HG02763 (cell line): ENCODE results near the gene SNPH.
"Not testable (repeated sequence)": the region's sequence is repeated elsewhere in the genome, so short reads cannot be mapped to it uniquely, and the experiment has no call there.

Source experiments
- ATAC-seq: cut with Tn5 transposase; IDR thresholded peaks from one replicate; pipeline ENCODE4 v1.9.1; 2021; ENCODE audit warnings: mild to moderate bottlenecking, moderate library complexity; ENCODE audit not compliant: unreplicated experiment

Gene SNPH

GRCh38 chr20:1335961-1336698, 70.0 kb downstream of the SNPH start:
- no peak for ATAC-seq

DNA sequence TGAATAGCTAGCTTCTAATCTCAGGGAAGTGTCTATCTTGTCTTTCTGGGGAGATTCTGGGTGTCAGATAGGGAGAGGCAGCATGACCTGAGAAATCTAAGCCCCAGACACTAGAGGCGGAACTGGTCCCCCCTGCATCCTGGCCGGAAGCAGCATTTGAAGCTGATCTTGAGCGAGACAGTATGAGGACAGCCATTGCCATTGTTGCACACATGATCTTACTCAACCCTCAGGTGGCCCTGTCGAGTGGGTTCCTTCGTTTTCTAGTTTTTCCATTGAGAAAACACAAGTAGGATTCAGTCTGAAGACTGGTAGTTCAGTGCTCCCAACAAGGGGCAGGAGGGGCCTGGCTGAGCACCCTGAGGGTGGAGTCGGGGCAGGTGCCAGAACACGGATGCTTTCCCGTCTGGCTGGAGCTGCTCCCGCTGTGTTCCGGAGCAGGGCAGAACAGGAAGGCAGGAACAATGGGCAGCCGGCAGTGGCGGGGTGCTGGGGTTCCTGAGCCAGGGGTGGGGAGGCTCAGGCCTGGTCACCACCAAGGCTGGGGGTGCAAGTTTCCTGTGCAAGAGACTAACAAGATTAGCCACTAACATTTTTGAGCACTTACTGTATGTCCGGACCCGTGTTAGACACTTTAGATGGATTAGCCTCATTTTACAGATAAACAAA, 70.7 kb downstream of the SNPH start:
- no peak for ATAC-seq

- ATAC-seq = no peak
These were observed 71.3 kb downstream of the SNPH start for GRCh38 chr20:1337441-1337840.

GRCh38 chr20:1338096-1338495, 72.0 kb downstream of the SNPH start:
- no peak for ATAC-seq

GRCh38 chr20:1338801-1339200, 72.7 kb downstream of the SNPH start:
- ATAC-seq = no peak

DNA sequence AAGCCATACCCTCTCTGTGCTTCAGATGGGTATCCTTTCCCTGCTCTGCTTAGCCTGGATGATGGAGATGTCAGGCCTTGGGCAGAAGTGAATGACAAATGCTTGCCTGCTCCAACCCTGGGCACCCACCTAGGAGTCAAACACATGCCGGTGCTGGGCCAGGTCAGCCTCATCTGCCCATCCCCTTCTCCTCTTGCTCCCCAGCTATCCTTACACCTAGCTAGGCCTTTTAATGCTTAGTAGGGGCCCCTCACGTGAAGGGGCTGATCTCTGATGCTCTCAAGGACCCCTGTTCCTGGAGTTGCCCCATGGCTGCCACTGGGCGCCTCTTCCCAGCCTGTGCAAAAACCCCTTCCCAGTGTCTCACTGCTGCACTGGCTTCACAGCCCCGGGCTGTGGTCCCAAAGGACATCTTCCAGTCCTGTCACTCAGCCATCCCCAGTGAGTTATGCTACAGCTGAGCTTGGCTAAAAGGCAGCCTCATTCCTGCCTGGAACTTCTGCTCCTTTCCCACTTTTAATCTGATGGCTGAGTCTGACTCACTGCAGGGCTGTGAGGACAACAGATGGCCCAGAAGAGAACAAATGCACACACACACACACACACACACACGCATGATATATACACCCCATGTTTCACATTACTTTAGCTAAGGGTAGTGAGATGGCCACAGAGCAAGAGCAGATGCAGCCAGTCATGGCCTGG, 75.6 kb downstream of the SNPH start:
- no peak for ATAC-seq

DNA sequence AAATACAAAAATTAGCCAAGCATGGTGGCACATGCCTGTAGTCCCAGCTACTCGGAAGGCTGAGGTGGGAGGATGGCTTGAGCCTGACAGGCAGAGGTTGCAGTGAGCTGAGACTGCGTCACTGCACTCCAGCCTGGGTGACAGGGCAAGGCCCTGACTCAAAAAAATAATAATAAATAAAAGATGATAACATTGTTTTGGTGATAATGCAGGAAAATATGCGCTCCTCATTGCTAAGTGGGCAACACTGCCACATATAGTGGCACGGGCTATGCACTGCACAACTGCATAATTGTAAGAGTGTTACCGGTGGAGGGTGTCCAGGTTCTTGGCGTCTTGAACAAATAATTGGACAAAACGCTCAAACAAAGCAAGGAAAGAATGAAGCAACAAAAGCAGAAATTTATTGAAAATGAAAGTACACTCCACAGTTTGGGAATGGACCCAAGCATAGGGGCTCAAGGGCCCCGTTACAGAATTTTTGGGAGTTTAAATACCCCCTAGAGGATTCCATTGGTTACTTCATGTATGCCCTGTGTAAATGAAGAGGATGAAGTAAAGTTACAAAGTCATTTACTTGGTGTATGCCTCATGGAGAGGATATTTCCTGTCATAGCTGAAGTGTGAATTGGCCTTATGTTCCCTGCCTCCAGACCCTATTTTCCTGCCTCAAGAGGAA, 77.5 kb downstream of the SNPH start:
- not testable (repeated sequence) for ATAC-seq

DNA sequence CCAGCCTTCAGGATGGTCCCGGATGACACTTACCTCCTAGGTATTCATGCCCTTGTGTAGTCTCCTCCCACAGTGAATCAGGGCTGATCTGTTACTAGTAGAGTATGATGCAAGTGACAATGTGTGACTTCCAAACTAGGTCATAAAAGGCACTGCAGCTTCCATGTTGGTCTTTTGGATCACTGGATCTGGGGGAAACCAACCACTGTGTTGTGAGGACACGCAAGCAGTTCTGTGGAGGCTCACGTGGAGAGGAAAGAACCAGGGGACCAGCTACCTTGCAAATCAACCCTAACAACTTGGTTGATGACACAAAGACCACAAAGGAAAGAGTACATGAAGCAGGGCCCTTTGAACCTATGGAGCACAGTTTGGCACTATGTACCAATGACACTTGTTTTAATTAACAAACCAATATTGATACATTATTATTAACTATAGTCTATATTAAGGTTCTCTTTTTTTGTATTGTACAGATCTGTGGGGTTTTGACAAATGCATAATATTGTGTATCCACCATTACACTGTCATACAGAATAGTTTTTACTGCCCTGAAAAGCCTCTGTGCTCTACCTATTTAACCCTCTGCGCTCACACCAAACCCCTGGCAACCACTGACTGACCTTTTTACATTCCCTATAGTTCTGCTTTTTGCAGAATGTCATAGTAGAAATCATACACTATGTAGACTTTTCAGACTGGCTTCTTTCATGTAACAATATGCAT, 79.1 kb downstream of the SNPH start:
- no peak for ATAC-seq

GRCh38 chr20:1345756-1346093, 79.6 kb downstream of the SNPH start:
- no peak for ATAC-seq

- no peak for ATAC-seq
These were observed 80.3 kb downstream of the SNPH start for GRCh38 chr20:1346315-1346969.

- no peak for ATAC-seq
These were observed 87.9 kb downstream of the SNPH start for GRCh38 chr20:1353956-1354355.

- ATAC-seq = no peak
These were observed 92.0 kb downstream of the SNPH start for GRCh38 chr20:1357921-1358671.
